Activated CD8-positive, alpha-beta T cell treated with anti-CD3 and anti-CD28 coated beads for 36 hours (primary cell): ENCODE measurements around the gene PKP3. TPM values are rescaled to one million over a fixed set of nuclear protein-coding genes. Genes with fewer than 3 reads are reported as not detected.

Experiments
- ATAC-seq: fragments of 200-7000 bp; cut with Tn5 transposase; one replicate; pipeline ENCODE4 v1.10.0; 2021; ENCODE audit warnings: mild to moderate bottlenecking, moderate library complexity
- CTCF ChIA-PET: fragments of 350-600 bp; sonication (Branson Sonifier 250); formaldehyde crosslinking; loops from one replicate; lab custom pipeline; 2021; ENCODE audit warnings: antibody characterized with exemption; lab: Charles Lee
- POLR2A ChIA-PET: fragments of 350-600 bp; sonication (Branson Sonifier 250); formaldehyde crosslinking; loops from one replicate; lab custom pipeline; 2021; ENCODE audit warnings: antibody characterized with exemption; lab: Charles Lee
- DNase-seq: peaks from one replicate; pipeline ENCODE4 v3.0.0-alpha.2; 2020
- H3K27ac Mint-ChIP-seq: one replicate; pipeline ENCODE4 v1.8.0; 2021; ENCODE audit warnings: mild to moderate bottlenecking, mixed read lengths
- H3K27me3 Mint-ChIP-seq: one replicate; pipeline ENCODE4 v1.8.0; 2021; ENCODE audit warnings: mixed read lengths
- H3K36me3 Mint-ChIP-seq: one replicate; pipeline ENCODE4 v1.8.0; 2021; ENCODE audit warnings: low read depth, mixed read lengths
- H3K4me1 Mint-ChIP-seq: one replicate; pipeline ENCODE4 v1.8.0; 2021; ENCODE audit warnings: low read depth, mixed read lengths
- H3K4me3 Mint-ChIP-seq: one replicate; pipeline ENCODE4 v1.8.0; 2021; ENCODE audit warnings: mild to moderate bottlenecking, moderate library complexity, mixed read lengths
- H3K9me3 Mint-ChIP-seq: one replicate; pipeline ENCODE4 v1.8.0; 2021; ENCODE audit warnings: mixed read lengths
- CTCF ChIP-seq: fragments of 200-600 bp; IDR thresholded peaks from one replicate; pipeline ENCODE4 v1.8.0; 2022; ENCODE audit warnings: antibody characterized with exemption, mild to moderate bottlenecking
- intact Hi-C: fragments of 100-400 bp; cut with micrococcal nuclease; formaldehyde crosslinking; loops from one replicate; pipeline ENCODE4 v1.10.0; 2022
- total RNA-seq, 2 experiments: library from RNA; stranded (reverse); gene quantifications; one replicate each; pipeline ENCODE4 v1.2.3, GENCODE V29; 2021

The PKP3 gene
- total RNA-seq, 2 experiments from 2014 or later, result 0.18 TPM; not detected in 1

DNA sequence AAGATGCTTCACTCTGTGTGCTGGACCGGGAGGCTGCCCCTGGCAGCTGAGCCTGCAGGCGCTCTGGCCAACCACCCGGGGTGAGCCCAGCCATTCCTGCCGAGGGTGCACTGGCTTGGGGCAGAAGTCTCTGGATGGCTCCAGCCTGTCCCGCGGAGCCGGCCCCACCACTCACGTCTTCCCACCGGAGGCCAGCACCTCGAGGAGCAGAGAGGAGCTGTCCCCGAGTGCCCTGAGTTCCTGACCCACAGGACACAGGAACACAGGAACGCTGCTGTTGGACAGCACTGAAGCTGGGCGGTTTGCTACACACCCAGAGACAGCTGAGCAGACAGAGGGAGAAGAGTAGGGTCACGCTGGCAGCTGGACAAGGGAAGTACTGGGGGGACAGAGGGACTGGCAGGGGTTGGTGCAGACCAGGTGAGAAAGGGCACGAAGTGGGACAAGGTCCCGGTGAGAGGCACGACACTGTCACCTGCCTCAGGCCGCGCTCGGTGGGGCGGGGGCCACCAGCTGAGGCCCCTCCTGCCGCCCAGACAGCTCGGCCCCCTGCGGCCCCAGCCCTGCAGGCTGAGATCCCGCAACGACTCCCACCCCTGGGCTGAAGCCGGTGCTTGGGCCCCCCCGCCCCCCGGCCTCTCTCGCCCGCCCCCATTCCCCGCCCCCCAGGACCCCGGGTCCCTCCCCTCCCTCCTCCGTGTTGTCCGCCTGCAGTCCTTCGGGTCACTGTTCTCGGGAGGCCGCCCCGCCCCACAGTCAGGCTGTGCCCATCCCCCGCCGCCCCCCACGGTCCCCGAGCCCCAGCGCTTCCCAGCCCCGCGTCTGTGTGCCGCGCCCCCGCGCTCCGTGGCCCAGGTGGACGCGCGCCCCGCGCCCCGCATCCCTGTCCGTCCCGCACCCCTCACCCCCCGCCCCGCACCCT is 25.3 kb upstream of the PKP3 start:
- ChIA-PET CTCF (interaction anchor here (0.7 to 1.5 kb wide), 2 partner anchors 10 to 117 kb away, joined by 4 to 6 read pairs; no protein-coding TSS in a partner anchor), POLR2A (interaction anchor here (1.0 kb wide), 1 partner anchor 63 kb away, joined by 3 read pairs; no protein-coding TSS in a partner anchor)
- Mint-ChIP-seq H3K36me3 (no peaks in the 10 kb centered on the region), H3K9me3 (no peaks in the 10 kb centered on the region), H3K4me1 (peaks cover 3% of the 10 kb centered on the region), H3K27me3 (peaks cover 37% of the 10 kb centered on the region), H3K27ac (no peak overlapping the region), H3K4me3 (peak overlapping the region; percentile 62)
- ATAC-seq (no peak), DNase-seq (no peak)
- intact Hi-C loops, result no loop called here
- TF ChIP-seq CTCF, result no peak

- CTCF ChIA-PET, result interaction anchor here (0.6 to 1.5 kb wide), 2 partner anchors 11 to 135 kb away, joined by 3 to 6 read pairs; no protein-coding TSS in a partner anchor
- Mint-ChIP-seq H3K27me3 (peaks cover 37% of the 10 kb centered on the region), H3K27ac (no peak within 1 kb of the TSS), H3K4me3 (peak within 1 kb of the TSS; percentile 62), H3K4me1 (peaks cover 3% of the 10 kb centered on the region), H3K9me3 (peaks cover 1% of the 10 kb centered on the region), H3K36me3 (no peaks in the 10 kb centered on the region)
- DNase-seq (no peak), ATAC-seq (peak; percentile 45)
- POLR2A ChIA-PET, result interaction anchor here (0.9 kb wide), 1 partner anchor 80 kb away, joined by 3 read pairs; the partner anchor contains the start of gene PGGHG
- intact Hi-C loops, result no loop called here
- TF ChIP-seq CTCF, result no peak
Observed at GRCh38 chr11:369336-370018, 24.5 kb upstream of the PKP3 start, which contains the start of gene B4GALNT4. TSS of gene B4GALNT4 (plus strand) at chr11:369499. CDS start at chr11:369804, 305 bp downstream.

DNA sequence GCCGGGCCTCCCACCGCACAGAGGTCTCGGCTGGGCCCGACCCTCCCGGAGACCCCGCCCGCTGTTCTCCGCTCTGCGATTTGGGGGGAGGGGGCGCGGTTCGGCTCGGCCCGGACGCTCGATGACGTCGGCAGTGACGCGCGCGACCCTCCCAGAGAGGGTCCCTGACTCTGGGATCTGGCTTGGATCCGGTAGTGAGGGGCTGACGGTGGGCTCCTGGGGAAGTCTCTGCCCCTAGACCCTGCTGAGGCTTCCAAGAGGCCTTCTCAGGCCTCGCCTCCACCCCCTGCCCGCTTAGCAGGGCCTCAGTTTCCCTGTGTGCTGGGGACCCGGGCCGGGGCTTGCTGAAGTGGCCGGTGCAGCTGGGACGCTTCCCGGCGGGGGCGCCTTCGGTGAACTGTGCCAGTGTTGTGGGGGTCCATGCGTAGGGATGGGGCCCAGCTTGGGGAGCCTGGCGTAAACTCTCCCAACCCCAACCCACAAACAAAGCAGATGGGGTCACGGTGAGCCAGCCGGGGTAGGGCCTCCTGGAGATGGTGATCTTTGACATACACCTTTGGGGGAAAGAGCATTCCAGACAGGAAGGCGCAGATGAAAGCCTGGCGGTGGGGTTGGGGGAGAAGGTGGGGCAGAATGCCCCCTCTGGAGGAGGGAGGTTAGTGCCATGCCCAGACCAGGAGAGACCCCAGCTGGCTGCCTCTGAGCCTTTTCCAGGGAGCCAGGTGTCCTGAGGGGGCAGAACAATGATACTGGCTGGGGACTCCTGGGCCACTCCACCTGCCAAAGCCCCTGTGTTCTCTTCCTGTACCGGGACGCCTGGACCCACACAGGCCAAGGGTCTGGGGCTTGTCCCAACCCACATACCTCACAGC is 23.7 kb upstream of the PKP3 start:
- ATAC-seq, result no peak
- POLR2A ChIA-PET, result interaction anchor here (0.9 kb wide), 1 partner anchor 81 kb away, joined by 3 read pairs; the partner anchor contains the start of gene PGGHG
- intact Hi-C loops, result no loop called here
- H3K27me3 Mint-ChIP-seq, result peaks cover 34% of the 10 kb centered on the region
- peaks cover 1% of the 10 kb centered on the region for H3K9me3 Mint-ChIP-seq
- no peak overlapping the region for H3K27ac Mint-ChIP-seq
- DNase-seq, result no peak
- CTCF ChIA-PET, result interaction anchor here (1.7 kb wide), 1 partner anchor 120 kb away, joined by 5 read pairs; no protein-coding TSS in a partner anchor
- peak overlapping the region; percentile 42 for H3K4me3 Mint-ChIP-seq
- no peaks in the 10 kb centered on the region for H3K36me3 Mint-ChIP-seq
- H3K4me1 Mint-ChIP-seq, result peaks cover 3% of the 10 kb centered on the region
- TF ChIP-seq CTCF, result no peak

- intact Hi-C loops, result no loop called here
- DNase-seq (no peak), ATAC-seq (no peak)
- peaks cover 1% of the 10 kb centered on the region for H3K9me3 Mint-ChIP-seq
- no peak for TF ChIP-seq CTCF
- ChIA-PET CTCF (interaction anchor here (1.7 kb wide), 1 partner anchor 121 kb away, joined by 5 read pairs; no protein-coding TSS in a partner anchor), POLR2A (no interaction called here)
- H3K4me1 Mint-ChIP-seq, result peaks cover 3% of the 10 kb centered on the region
- no peak overlapping the region for H3K4me3 Mint-ChIP-seq
- H3K27ac Mint-ChIP-seq, result no peak overlapping the region
- no peaks in the 10 kb centered on the region for H3K36me3 Mint-ChIP-seq
- H3K27me3 Mint-ChIP-seq, result peaks cover 32% of the 10 kb centered on the region
Observed at GRCh38 chr11:371051-371450, 23.0 kb upstream of the PKP3 start.
